Stimulated activated CD8-positive, alpha-beta memory T cell treated with anti-CD3 and anti-CD28 coated beads, Interleukin-2, amount 100 ng/mL, for 1 hour (primary cell): ENCODE measurements around the gene LARGE2.
A peak's percentile ranks its signal among the peaks of the same experiment; 100 is the strongest.

ENCODE experiments used
- DNase-seq, 2 donors: peaks; one replicate each; pipeline ENCODE4 v3.0.0-alpha.2; 2020; ENCODE audit warnings: low read depth in 2 of 2

The LARGE2 gene

GRCh38 chr11:45913942-45914635 lies 8.4 kb upstream of the LARGE2 start:
- no peak for DNase-seq

- no peak for DNase-seq
Observed at GRCh38 chr11:45915446-45915845, 7.0 kb upstream of the LARGE2 start.

- no peak for DNase-seq
Observed at GRCh38 chr11:45917286-45917622, 5.2 kb upstream of the LARGE2 start.

GRCh38 chr11:45917623-45918330 lies 4.7 kb upstream of the LARGE2 start, which contains the start of gene PEX16:
Gene PEX16, minus strand, starts transcription at chr11:45917877. Its CDS starts 66 bp downstream, at chr11:45917811.
- peak; percentile 85 to 92 for DNase-seq

GRCh38 chr11:45918331-45918941 lies 4.0 kb upstream of the LARGE2 start:
- peak in 1 of 2 donors; percentile 27 for DNase-seq

- DNase-seq: no peak
Observed at GRCh38 chr11:45918962-45919675, 3.3 kb upstream of the LARGE2 start.

GRCh38 chr11:45919806-45920530 lies 2.5 kb upstream of the LARGE2 start:
- no peak for DNase-seq

GRCh38 chr11:45920531-45921477 lies 1.7 kb upstream of the LARGE2 start:
- no peak for DNase-seq

GRCh38 chr11:45921561-45922424 lies 663 bp upstream of the LARGE2 start:
- DNase-seq: no peak

- DNase-seq: no peak
Observed at GRCh38 chr11:45924036-45924915, 1.8 kb downstream of the LARGE2 start.

GRCh38 chr11:45924927-45925326 lies 2.5 kb downstream of the LARGE2 start:
- no peak for DNase-seq

GRCh38 chr11:45925550-45925949 lies 3.1 kb downstream of the LARGE2 start:
- DNase-seq: no peak

GRCh38 chr11:45926001-45926401 lies 3.5 kb downstream of the LARGE2 start:
- DNase-seq: no peak

- DNase-seq: no peak
Observed at GRCh38 chr11:45926536-45927331, 4.3 kb downstream of the LARGE2 start.

GRCh38 chr11:45927332-45927683 lies 4.9 kb downstream of the LARGE2 start:
- DNase-seq: no peak

- DNase-seq: no peak
Observed at GRCh38 chr11:45927684-45928413, 5.4 kb downstream of the LARGE2 start.
